NCI-H146 (cell line): ENCODE results near the gene RASSF4.

ENCODE experiments used
- DNase-seq: peaks from one replicate; lab custom pipeline; 2025; lab: John Stamatoyannopoulos, UW

RASSF4 gene

DNA sequence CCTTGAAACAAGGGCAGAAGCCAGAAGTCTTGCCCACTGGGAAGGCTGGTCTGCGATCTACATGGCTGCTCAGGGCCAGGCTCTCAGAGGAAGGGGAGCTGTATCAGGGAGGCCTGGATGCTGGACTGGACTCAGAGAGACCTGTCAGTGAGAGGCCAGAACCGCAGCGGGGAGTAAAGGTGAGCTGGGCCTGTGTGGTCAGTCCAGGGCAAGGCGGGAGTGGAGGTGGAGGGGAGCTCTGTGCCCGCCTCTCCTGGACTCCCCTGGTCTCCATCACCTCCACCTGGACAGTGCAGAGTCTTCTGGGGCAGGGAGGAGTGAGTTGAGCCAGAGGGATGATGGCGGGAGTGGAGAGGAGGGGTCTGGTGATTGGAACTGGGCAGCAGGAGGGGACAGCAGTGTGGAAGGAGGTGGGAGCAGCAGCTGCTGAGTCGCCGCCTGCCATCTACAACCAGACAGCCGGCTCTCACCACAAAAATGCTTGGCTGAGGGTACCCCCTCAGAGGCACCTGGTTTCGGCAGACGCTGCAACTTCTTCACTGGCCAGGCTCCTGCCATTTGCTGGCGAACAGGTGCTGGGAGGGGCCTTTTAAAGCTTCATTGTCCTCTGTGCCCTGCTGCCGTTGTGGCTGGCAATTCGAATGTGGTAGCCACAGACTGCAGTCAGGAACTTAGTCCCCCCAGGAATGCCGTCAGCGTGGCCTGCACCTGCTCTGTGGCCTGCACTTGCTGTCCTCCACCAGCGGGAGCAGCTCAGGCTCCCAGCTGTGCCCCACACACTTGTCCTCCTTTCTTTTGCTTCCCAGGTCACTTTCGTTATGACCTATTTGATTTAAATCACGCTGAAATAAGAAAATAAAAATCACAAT lies 3.5 kb downstream of the RASSF4 start:
- no peak for DNase-seq

DNA sequence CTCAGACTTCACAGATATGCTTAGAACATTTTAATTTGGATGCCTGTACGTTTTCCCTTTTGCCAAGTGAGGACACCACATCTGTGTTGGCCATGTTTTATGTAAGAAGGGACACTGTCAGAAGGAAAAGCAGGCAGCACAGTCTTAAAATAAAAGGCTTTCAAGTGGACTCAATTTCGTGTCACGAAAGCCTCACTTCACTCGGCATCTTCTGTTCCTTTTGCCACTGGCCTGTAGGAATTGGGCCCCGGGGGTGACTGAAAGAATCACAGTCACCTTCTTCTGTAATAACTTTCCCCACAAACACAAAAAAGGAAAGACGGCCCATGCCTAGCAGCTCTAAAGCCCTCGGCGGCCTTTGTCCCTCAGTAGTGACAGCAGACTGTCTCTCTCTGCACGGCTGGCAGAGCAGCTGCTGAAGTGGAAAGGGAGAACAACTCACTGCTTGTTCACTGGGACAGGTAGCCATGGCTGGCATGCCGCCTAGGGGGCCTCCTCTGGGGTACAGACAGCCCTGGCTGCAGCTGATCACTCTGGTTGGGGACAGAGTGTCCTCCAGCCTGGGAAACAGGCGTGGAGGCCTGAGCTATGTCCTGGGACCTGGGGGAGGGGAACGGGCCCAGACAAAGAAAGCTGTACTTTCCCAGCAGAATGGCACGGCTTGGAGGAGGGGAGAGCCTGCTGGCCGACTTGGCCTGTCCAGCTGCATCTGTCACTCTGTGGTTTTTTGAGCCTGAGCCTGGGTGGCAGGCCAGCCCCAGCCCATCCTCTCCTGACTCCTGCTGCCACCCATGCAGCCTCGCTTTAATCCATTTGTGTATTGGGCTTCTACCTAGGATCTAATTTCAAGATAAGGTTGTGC lies 4.4 kb downstream of the RASSF4 start:
- DNase-seq, result no peak

DNA sequence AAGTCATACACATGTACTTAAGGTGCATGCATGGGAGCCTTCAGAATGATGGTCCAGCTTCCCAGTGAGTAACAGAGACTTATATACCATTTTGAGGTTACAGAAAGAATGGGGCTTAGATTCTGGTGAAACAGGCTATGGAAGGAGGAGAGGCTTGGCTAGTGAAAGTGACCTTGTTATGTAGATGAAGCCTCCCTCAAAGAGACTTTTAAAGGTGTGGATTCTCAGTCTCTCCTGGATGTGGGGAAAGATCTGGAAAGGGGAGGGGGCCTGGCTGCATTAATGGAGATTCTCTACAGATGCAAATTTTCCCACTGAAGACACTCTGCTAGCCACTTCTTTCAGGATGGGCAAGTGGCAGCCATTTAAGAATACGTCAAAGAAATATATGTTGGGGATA lies 5.5 kb downstream of the RASSF4 start:
- DNase-seq, result no peak

DNA sequence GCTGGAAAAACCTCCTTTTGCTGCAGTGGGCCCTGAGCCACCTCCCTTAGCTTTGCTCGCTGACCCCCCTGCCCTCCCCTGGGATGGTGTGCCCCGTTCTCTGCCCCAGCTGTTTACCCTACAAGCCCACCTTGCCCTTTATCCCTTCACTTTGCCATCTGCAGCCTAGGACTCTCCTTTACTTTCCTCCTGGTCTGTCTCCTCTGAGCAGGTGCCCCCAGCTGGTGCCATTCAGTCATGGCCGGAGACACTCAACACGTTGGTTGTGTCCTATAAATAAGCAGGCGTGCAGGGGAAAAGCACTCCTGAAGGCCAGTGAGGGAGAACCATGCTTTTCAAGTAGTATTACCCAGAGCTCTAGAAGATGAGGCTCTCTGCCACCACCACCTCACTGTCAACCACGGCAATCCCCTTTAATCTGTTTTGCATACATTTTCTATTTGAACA lies 6.1 kb downstream of the RASSF4 start:
- no peak for DNase-seq

DNA sequence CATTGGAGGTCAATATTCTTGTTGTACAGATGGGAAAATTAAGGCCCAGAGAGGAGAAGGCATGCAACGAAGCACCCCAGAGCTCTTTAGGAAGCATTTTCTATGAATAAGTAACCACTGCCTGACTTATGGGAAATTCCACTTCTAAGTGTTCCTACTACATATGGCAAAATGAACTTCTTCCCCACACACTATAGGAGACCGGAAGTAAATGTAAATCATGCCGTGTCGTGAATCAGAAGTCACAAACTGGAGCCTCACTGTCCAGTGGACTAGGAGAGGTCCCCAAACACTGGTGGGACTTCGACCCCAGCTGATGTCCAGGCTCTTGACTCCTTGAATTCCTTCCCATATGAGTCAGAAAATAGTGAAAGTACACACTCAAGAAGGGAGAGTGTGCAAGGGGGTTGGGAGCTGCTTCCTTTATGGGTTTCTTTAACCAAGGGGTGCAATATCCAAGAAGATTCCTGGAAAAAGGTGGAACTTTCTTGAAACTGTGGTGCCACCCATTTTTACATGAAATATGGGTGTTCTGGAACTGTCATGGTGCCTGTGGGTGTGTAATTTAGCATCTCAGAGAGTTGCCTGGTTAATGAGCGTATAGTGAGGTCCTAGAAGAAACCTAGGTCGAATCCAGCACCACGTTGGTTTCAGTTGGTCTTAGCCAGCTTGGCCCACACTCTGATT lies 6.7 kb downstream of the RASSF4 start:
- no peak for DNase-seq

DNA sequence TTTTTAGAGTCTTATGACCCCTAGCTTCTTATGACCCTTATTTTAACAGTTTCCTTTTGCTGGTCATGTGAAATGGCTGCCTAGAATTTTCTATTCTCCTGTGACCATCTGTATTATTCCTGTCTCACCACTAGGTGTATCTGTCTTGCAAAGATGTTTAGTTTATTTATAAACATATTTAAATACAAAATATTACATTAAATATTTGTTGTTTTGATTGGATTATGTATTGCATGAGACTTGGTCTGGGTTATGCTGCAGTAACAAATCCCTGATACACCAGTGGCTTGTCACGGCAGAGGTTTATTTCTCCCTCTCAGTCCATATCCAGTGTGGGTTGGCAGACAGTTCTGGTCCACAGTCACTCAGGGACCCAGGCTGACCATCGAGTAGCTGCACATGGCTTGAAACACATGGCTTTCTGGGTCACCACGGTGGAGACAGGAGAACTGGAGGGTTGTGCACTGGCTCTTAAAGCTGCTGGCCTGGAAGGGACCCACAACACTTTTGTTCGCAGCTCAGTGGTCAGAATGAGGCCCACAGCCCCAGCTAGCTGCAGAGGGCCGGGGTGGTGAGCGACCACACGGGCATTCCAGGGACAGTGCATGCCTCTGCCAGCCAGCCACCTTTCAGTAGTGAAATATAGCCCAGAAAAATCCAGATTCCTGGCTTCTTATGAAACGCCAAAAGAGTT lies 7.4 kb downstream of the RASSF4 start:
- no peak for DNase-seq

DNA sequence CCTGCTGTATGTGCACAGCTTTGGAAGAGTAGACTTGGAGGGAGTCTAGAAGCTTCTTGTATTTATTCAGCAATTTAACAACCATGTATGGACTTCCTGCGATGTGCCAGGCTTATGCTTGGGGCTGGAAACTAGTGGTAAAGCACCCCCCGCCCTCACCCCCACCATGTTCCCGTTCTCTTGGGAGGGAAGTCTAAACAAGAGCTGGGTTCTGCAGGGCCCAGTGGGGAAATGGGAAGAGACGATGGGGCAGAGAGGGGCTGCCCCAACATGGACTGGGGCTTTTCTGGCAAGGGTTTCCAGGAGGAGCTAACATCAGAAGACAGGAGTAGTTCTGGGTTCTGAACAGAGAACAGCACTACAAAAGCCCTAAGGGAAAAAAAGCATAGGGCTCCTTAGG lies 8.0 kb downstream of the RASSF4 start:
- no peak for DNase-seq

DNA sequence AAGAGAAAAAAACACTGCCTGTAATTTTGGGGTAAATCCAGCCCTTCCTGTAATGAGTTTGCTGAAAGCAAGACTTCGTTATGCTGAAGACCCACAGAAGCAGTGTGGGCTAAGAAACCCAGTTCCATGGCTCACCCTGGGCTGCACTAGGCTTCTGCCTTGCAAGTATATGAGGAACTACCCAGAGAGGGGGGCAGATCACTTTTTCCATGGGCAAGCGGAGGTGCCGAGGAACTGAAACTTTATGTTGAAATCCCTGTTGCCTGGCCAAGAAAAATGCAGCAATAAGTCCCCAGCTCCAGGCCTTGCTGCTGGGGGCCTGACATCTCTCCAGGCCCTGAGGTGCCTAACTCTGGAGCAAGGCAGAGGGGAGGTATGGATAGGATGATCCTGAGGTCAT lies 8.5 kb downstream of the RASSF4 start:
- no peak for DNase-seq

DNA sequence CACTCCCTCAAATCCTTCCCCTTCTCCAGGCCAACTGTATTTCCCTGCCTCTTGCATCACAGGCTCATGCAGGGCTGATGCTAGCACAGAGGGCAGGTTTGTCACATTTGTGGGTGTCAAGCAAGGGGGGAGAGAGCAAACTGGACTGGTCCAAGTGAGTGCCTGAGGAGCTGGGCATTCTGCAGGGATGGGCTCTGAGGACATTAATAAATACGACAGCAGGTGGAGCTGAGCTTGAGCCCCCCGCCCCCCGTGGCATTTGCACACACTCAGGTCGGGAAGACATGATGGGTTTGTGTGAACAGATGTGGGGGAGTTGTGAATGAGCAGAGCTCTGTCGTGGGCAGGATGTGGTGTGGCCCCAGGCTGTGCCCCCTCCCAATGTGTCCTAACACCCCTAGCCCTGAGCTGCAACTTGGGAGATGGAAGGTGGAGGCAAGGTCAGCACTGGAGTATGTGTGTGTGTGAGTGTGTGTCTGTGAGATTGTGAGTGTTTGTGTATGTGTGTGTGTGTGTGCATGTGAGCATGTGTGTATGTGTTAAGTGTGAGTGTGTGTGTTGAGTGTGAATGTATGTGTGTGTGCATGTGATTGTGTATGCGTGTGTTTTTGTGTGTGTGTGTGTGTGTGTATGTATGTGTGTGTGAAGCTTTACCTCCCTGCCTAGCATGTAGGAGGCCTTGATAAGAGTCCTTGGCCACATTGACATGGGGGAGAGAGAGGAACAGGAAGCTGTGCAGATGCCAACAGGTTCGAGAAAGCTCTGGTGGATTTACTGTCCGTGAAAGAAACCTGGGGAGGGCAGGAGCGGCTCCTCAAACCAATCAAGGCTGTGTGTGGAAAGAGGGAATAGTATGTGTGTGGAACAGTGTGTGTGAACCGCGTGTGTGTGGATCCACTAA lies 9.1 kb downstream of the RASSF4 start:
- DNase-seq, result no peak

DNA sequence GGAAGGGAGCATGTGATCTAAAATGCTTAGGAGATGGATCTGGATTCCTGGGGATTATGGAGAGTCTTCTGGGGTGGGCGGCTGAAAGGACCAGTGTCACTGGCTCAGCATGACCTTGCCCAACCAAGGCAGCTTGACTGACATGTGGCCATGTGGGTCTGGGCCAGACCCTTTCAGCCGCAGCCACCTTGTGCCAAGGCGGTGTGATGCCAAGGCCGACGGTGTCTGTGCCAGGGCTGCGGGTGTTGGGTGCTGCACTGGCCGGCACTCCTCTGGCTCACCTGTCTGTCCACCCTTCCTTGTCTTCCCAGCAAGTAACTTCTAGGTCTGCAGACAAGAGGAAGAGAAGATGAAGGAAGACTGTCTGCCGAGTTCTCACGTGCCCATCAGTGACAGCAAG lies 10.3 kb downstream of the RASSF4 start:
- no peak for DNase-seq

DNA sequence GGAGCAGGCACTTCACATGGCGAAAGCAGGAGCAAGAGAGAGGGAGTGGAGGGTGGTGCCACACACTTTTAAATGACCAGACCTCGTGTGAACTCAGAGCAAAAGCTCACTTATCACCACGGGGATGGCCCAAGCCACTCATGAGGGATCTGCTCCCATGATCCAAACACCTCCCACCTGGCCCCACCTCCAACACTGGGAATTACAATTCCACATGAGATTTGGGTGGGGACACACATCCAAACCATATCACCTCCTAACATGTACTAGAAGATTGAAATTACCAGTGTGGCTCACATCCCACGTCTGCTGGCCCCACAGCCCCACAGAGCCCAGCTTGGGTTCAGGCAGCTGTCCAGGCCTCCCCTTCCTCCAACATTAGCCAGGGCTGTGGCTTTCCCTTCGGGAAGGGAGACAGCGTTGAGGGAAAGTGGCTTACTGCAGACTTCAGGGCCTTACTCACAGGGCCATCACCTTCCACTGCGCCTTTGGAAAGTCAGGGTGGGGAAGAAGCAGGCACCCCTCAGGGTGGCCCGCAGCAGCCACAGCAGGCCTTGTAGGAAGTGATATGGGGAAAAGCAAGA lies 11.3 kb downstream of the RASSF4 start:
- DNase-seq, result no peak

DNA sequence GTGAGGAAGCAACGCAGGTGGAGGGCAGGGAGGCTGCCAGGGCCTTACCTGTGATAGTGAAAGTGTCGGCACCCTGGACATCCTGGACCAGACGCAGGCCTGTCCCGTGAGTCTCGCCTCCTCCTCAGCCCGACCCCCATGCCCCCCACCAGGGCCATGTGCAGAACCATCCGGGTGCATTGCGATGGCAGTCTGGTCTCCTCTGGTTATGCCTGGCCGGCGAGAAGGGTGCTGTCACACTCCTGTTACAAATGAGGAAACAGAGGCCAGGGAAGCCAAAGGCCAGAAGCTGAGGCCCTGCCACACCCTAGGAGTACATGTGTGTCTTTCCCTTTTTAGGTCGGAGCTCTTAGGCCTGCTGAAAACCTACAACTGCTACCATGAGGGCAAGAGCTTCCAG lies 11.8 kb downstream of the RASSF4 start:
- no peak for DNase-seq

DNA sequence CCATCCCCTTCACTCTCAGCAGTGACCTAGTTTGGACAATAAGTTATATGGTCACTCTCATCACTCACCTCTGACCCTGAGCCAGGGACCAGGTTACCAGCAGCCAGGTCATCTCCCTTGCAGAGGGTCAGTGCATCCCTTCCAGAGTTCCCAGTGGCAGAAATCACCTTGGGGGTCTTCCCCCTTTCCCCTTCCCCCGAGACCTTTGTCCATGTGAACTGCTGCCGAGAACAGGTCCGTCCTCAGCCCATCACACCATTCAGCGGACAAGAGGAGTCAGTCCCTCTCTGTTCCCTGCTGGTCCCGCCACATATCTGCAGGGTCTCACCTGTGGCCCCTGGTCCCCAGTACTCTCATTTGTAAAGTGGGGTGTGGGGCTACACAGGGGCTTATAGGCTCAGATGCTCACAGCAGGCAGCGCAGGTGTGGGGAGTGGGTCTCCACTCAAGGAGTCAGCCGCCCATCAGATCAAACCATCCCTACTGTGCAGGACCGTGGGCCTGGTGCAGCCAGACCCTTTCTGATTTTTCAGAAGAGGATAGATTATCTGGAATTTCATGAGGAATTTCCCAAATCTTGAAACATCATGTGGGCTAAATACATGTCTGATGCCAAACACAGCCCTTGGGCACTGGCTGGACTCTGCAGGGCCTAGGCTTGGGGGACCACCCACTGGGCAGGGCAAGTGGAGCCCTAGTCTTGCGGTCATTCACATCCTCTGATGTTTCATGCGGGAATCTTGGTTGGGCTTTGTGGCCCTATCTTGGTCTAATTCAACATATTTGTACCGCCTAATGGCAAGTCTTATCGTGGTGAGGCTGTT lies 12.5 kb downstream of the RASSF4 start:
- no peak for DNase-seq

DNA sequence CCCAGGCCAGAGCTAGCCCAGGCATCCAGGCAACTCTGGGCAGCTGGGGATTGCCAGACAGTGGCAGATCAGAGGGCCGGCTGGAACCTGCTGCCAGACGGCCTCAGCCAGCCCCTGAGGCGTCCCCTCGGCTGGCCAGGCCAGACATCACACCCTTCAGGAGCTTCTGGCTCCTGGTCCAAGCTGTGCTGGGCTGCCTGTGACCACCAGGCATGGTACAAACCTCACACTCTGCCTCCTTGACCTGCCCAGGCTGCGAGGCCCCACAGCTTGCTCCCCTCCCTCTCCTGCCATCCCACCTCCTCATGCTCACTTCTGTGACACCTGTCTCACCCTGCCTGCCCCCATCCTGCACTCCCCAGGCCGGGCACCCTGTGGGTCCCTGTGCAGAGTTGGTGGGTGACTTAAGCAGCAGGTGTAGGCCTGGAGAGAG lies 13.3 kb downstream of the RASSF4 start:
- no peak for DNase-seq

DNA sequence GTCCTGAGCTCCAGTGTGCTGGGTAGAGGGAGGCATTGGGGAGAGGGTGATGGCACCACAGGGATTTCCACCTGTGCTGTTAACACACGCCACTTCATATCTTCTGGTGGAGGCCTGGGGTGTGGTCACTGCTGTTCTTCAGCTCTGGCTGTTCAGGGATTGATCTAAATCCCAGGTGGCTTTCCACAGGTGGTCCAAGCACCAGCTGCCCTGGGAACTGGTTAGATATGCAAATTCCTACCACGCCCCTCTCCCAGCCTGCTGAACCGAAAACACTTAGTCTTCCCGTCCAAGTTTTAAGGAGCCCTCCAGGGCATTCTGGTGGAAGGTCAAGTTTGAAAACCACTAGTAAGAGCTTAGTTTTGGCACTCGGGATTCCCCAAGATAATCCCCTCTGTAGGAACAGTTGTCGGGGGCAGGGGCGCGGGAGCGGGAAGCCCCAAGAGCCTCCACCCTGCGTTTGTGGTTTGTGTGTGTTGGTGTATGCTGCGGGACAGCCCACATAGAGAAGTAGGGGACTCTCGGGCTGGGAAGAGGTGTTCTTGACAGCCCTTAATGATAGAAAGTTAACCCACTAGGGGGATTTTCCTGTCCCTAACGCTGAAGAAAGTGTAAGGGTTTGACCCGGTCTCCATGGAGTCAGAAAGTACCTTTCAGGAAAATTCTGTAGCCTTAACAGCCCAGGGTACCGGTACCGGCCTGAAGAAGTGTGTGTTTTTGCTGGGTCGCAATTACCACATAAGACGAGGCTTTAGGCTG lies 13.9 kb downstream of the RASSF4 start:
- DNase-seq, result peak; percentile 88

DNA sequence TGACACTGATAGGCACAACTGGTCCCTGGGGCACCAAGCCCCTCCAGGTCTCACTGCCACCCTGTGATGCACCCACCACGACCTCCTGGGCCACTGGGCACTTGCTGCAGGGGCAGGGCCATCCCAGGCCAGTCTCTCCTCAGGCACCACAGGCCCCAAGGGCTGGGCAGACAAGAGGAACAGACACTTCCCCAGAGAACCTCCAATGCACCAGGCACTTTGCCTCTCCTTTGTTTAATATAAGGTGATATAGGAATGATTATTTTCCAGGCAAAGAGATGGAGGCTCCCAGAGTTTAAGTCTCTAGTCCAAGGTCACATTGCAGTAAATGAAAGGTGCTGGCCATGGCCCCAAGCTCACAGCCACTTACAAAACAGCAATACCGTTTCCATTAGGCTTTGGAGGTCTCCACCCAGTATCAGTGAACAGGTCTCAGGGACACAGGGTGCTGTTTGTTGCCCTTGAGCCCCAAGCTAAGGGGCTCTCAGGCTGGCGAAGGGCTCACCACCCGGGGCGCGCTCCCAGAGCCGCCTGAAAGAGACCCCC lies 14.6 kb downstream of the RASSF4 start:
- DNase-seq, result no peak

DNA sequence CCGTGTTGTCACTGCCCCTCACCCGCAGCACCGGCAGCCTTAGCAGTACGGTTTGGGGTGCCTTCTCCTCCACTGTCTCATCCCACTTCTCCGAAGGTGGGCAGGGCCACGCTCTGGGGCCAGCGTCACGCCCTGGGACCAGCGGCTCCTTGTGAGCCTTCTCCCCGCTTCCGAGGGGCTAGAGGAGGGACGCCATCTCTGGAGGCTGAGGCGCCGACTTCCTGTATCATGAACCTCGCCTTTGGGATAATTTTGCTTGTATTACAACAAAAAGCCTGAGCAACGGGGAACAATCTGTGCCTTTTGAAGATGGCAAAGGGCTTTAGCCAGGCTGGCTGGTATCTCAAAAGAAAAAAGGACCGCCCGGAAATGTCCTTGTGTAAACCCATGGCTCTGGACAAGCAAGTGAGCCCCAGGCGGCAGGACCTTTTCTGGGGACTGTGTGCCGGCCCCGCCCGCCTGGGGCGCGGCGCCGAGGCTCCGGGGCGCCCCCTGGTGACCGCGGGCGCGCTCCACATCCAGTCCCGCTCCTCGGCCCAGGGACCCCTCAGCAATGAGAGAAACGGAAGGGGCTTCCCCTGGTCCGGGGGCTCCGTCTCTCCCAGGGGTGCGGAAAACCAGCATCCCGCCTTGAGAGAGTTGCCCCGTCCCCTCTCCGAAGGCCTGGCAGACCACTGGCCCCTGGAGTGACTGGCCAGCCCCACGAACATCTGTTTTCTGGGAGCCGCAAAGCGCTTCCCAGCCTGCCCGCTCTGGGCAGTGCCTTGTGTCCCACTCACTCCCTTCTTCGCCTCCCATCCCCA lies 15.2 kb downstream of the RASSF4 start:
- DNase-seq, result peak; percentile 76
